HepG2 (cell line): ENCODE results near the gene SEC62. TPM values are rescaled to one million over a fixed set of nuclear protein-coding genes. Genes with fewer than 3 reads are reported as not detected.

ENCODE experiments used
- ARID5B ChIP-seq: IDR thresholded peaks from 2 replicates; pipeline ENCODE4 v1.4.0; 2020; ENCODE audit warnings: mild to moderate bottlenecking, missing genetic modification reagents
- ATF6 ChIP-seq: sonication (generic); formaldehyde crosslinking; conservative IDR thresholded peaks from 2 replicates; pipeline ENCODE4 v1.4.0; 2020; ENCODE audit warnings: missing genetic modification reagents
- FOXO1 ChIP-seq: sonication (generic); formaldehyde crosslinking; IDR thresholded peaks from 2 replicates; pipeline ENCODE4 v1.4.0; 2020; ENCODE audit warnings: missing genetic modification reagents
- LCORL ChIP-seq, 2 experiments: fragments of 450-650 bp in 1 of 2; sonication (generic) in 1 of 2; formaldehyde crosslinking in 1 of 2; IDR thresholded peaks; 2 replicates each; pipeline versions ENCODE4 v1.5.0 to v1.6.1; 2017 to 2020; ENCODE audit warnings: antibody characterized with exemption in 1 of 2, missing genetic modification reagents in 1 of 2
- MAFK ChIP-seq, 2 experiments: IDR thresholded peaks in 1 of 2; conservative IDR thresholded peaks in 1 of 2; 2 replicates each; pipeline ENCODE4 v1.6.1; 2011; ENCODE audit warnings: improper control_type of control experiment in 2 of 2, low read length in 2 of 2
- PPARG ChIP-seq: conservative IDR thresholded peaks from 2 replicates; pipeline ENCODE4 v1.6.1; 2016; ENCODE audit warnings: missing biosample characterization, missing genetic modification reagents
- RCOR2 ChIP-seq: IDR thresholded peaks from 2 replicates; pipeline ENCODE4 v1.6.1; 2016; ENCODE audit warnings: missing biosample characterization, missing genetic modification reagents
- SMARCE1 ChIP-seq: fragments of 450-650 bp; IDR thresholded peaks from 2 replicates; pipeline ENCODE4 v1.6.1; 2017; ENCODE audit warnings: borderline replicate concordance
- SRSF1 ChIP-seq: fragments of 200-400 bp; formaldehyde crosslinking; optimal IDR thresholded peaks from 2 replicates; pipeline ENCODE3; 2017; ENCODE audit warnings: mild to moderate bottlenecking, low read depth, low read length, moderate library complexity
- TEAD3 ChIP-seq: optimal IDR thresholded peaks from 2 replicates; pipeline ENCODE3; 2016; ENCODE audit warnings: borderline replicate concordance
- ZBTB2 ChIP-seq: sonication (generic); formaldehyde crosslinking; IDR thresholded peaks from 2 replicates; pipeline ENCODE4 v1.8.0; 2022; ENCODE audit warnings: low read depth, missing genetic modification reagents
- ZFY ChIP-seq: sonication (generic); formaldehyde crosslinking; IDR thresholded peaks from 2 replicates; pipeline ENCODE4 v1.4.0; 2020; ENCODE audit warnings: missing genetic modification reagents
- ZNF33A ChIP-seq: sonication (generic); formaldehyde crosslinking; IDR thresholded peaks from 2 replicates; pipeline ENCODE4 v1.5.1; 2020; ENCODE audit warnings: missing genetic modification reagents, mild to moderate bottlenecking, moderate library complexity, borderline replicate concordance
- ZNF576 ChIP-seq: sonication (generic); formaldehyde crosslinking; IDR thresholded peaks from 2 replicates; pipeline ENCODE4 v1.4.0; 2020; ENCODE audit warnings: mild to moderate bottlenecking, missing genetic modification reagents
- ZNF609 ChIP-seq: sonication (generic); formaldehyde crosslinking; IDR thresholded peaks from 2 replicates; pipeline ENCODE4 v1.4.0; 2020; ENCODE audit warnings: mild to moderate bottlenecking, missing genetic modification reagents, borderline replicate concordance
- polyA plus RNA-seq, 8 experiments: library from polyadenylated mRNA; depleted of rRNA in 3 of 8; stranded (reverse) in 7 of 8; unstranded in 1 of 8; fragments of >200 nt; fragmentation: Illumina TruSeq in 4 of 8; extraction: Trizol in 4 of 8; gene quantifications; 2 replicates each; pipeline versions ENCODE4 v1.2.1 to v1.2.3, GENCODE V29; 2011 to 2016; ENCODE audit warnings: low read depth in 4 of 8, missing spikeins in 1 of 8, mixed read lengths in 1 of 8; ENCODE audit not compliant: insufficient read depth in 1 of 8
- total RNA-seq, 5 experiments: library from RNA; depleted of rRNA; stranded (reverse); fragments of >200 nt; fragmentation: Illumina TruSeq; extraction: Trizol; gene quantifications; 2 replicates each; pipeline ENCODE4 v1.2.3, GENCODE V29; 2016; ENCODE audit warnings: low read depth in 1 of 5

SEC62 gene
- total and polyA plus RNA-seq, 2 of the 13 experiments (the other 11 are each of a cell fraction or from before 2014, with no cell fraction given): 54.0 to 68.7 TPM

GRCh38 chr3:170027233-170028102, 60.9 kb downstream of the SEC62 start (continued):
- TF ChIP-seq ZNF576 (CRISPR knock-in tag) (no peak), ZNF609 (CRISPR knock-in tag) (no peak), SMARCE1 (no peak), ZFY (peak; percentile 65), ZNF33A (CRISPR knock-in tag) (no peak), PPARG (CRISPR knock-in tag) (0 out of 2 replicates have a peak, but pooled peaks have one; percentile 55), ATF6 (no peak), ZBTB2 (no peak), MAFK (conservative IDR thresholded peaks at IDR 0.05 in 1 of 2, IDR thresholded peaks at IDR 0.05 in 1 of 2; ENCODE audit: low read length in 2 of 2) (no peak), TEAD3 (CRISPR knock-in tag) (peak; percentile 54), RCOR2 (CRISPR knock-in tag) (0 out of 2 replicates have a peak, but pooled peaks have one; percentile 18), SRSF1 (no peak), LCORL (IDR thresholded peaks at IDR 0.05) (no peak), LCORL (CRISPR knock-in tag; IDR thresholded peaks at IDR 0.05) (no peak), ARID5B (CRISPR knock-in tag) (peak; percentile 44; the same call in 1 of the 2 replicates), FOXO1 (peak; percentile 62; the same call in 1 of the 2 replicates)
